Left kidney (tissue), 2 donors: ENCODE measurements around the gene RGS3. TPM values are rescaled to one million over a fixed set of nuclear protein-coding genes. Genes with fewer than 3 reads are reported as not detected.

Experiments used
- DNase-seq: peaks from one replicate; pipeline ENCODE4 v3.0.0-alpha.2; 2013
- polyA plus RNA-seq: library from polyadenylated mRNA; unstranded; fragments of 120-200 nt; gene quantifications from one replicate; pipeline ENCODE4 v1.2.1, GENCODE V29; 2013; ENCODE audit not compliant: insufficient read length

RGS3 gene
- polyA plus RNA-seq, 1 donor = 38.5 TPM

DNA sequence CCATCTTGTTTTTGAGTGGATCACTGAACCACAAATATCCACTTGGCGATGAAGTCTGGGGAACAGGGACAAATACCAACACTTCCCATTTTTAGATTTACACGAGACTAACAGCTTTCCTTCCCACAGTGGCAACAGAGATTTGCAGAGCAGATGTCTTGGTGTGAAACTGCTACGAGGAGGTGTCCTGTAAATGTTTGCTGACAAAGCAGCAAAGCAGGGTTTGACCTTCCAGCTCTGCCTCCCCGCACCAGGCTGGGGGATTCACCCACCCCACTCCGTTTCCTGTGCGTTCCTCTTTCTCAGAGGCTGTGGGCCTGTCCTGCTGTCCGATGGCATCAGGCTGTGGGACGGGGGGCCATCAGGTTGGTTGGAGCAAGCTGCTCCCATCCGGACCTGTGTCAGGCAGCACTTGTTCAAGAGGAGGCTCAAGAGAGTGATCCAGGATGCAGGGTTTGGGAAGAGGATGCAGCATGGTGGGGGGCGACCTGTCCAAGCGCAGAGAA lies 693 bp upstream of the RGS3 start:
- DNase-seq = no peak

DNA sequence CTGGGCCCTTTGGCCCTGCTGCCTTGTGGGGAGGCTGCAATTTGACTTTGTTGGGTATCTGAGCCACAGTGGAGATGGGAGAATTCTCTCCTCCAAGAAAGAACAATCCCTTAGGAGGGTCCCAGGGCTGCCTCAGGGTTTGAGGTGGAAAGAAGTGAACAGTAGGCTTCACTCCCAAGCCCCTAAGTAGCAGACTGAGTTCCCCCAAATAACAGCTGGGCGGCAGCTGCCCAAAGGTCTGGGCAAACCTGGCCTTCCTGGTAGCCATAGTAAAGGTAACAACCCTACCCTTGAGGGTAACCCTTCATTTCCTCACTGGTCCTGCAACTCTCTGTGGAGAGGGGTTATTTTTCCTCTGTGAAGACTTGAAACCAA lies 746 bp downstream of the RGS3 start:
- no peak for DNase-seq

DNA sequence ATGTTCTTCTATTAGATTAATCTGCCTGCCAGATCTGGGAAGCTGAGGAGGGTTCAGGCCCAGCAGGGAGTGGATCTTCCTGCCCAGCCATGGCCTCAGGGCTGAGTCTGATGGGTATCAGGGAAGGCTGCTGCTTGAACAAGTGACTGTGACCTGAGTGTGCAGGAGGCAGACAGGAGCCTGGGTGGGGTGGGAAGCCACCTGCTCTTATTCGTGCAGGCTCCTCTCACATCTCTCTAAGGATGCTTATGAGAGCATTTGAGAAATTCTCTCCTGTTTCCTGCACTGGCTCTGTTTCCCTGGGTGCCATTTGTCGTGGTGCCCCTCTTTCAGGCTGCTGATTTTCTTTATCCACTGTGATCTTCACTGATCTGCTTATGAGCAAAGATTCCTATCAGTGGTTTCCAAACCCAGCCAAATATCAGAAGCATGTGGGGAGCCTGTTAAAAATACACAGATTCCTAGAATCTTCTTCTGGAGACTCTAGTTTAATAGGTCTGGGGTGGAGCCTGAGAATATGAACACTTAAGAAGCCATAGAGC lies 2.1 kb downstream of the RGS3 start:
- DNase-seq = no peak

DNA sequence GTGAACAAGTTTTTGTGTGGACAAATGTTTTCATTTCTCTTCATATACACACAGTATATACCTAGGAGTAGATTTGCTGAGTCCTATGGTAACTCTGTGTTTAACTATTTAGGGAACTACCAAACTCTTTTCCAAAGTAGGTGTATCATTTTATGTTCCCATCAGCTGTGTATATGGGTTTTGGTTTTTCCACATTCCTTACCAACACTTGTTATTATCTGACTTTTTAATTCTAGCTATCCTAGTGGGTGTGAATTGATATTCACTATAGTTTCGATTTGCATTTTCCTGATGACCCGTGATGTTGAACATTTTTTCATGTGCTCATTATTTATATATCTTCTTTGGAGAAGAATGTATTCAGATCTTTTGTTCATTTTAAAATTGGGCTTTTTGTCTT lies 3.7 kb downstream of the RGS3 start:
- DNase-seq = no peak

DNA sequence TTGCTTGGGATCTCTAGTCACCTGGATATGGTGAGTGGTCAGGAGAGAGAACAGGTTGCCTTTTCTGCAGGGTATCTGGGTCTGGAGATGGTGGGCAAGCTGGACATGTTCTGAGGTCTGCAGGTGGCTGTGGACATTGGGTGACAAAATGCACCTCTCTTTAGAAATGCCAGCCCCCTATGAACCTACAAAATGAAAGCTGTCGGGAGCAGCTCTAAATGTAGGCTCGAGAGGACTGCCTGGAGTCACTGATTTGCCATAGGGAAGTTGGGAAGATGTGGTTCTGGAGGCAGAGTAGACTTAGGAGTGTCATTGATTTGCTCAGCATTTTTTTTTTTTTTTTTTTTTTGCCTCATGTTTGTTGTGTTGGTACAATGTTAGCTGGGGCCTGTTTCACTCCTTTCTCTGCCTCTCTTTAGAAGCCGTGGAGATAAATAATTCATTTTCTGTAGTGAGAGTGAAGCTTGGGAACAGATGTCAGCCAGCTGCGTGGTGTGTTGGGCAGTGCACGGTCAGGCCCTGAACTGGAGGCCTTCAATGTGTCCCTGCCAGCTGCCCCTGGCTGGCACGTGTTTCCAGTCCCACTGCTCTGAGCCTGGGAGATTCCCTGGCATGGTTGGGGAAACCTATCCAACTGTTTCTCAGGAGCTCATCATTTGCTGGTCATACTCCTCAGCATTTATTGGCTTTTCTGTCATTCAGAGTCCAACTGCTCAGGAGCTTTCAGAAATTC lies 5.4 kb downstream of the RGS3 start:
- DNase-seq = no peak

DNA sequence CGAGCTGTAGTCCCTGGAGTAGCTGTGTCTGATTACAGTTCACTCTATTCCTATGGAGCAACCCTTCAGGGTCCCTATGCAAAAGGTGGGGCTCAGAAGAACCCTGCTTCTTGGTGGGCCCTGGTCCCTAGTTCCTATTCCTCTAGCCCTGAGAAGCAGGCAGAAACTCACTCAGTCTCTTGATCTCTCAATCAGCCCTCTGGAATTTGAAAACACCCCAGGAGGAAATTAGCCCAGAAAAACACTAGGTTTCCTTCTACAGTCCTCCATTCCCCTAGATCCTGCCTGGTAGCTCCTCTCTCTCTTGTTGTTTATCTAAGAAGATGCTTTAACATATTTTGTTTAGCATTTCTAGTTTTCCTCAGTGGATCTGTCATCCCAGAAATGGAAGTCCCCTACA lies 7.6 kb downstream of the RGS3 start:
- no peak for DNase-seq

DNA sequence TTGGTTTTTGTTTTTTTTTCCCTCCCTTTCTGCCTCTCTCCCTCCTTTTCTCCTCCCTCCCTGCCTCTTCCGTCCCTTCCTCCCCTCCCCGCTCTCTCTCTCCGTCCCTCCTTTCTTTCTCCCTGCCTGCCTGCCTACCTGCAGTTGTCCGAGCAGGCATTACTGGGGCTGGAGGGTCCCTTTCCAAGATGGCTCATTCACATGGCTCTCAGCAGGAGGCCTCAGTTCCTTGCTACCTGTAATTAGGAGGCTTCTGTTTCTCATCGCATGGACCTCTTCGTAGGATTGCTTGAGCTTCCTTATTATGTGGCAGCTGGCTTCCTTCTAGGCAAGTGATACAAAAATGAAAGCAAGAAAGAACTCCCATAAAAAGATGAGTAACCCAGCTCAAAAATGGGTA lies 8.0 kb downstream of the RGS3 start:
- DNase-seq = no peak

DNA sequence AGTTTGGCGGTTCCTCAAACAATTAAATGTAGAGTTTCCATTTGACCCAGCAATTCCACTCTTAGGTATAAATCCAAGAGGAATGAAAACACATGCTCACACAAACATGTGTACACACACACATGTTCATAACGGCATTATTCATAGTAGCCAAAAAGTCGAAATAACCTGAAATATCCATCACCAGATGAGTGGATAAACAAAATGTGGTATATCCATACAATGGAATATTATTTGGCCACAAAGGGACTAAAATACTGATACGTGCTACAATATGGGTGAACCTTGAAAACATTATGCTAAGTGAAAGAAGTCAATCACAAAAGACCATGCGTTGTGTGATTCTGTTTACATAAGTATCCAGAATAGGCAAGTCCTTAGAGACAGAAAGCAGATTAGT lies 8.7 kb downstream of the RGS3 start:
- DNase-seq = no peak

DNA sequence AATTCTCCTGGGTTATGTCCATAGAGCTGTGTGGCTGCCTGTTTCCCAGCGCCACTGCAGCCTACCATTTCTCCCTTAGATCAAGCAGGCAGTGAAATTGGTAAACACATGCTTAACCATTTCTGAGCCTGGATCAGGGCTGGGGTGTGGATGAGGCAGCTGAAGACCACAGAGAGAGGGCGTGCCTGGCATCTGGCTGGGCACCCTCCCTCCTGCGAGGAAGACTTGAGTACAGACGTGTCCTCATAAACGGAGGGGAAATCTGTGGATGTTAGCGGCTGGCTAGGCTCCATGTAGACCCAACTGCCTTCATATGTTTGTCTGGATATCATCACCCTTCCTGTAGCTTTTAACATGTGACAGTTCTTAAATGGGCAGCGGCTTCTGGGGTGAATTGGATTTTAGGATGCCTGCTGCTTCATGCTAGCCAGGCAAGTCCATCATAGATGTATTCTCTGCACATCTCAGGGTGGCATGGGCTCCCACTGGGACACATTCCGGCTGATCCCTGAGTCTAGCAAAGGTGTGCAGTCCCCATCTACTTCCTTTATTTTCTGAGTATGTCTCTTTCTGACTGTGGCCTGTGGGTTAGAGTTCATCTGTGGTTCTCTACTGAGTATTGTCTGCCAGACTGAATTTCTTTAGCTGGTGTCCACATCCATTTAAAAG lies 11.0 kb downstream of the RGS3 start:
- no peak for DNase-seq

DNA sequence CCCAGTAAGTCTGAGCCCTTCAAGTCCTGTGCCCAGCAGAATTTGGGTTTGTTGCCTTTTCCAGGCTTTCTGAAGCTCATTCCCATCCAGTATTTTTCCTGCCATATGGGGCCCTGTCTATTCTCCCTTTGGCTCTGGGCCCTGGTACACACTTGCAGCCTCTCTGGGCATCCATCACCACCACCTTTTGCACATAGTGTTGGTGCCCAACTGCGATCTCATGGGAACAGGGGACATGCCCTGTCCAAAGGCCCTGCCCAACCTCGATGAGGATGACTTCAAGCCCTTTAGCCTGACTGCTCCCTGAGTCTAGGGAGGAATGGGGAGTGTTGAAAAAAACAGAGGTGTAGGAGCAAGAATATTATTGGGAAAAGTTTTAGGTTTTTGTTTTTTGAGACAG lies 11.5 kb downstream of the RGS3 start:
- no peak for DNase-seq

DNA sequence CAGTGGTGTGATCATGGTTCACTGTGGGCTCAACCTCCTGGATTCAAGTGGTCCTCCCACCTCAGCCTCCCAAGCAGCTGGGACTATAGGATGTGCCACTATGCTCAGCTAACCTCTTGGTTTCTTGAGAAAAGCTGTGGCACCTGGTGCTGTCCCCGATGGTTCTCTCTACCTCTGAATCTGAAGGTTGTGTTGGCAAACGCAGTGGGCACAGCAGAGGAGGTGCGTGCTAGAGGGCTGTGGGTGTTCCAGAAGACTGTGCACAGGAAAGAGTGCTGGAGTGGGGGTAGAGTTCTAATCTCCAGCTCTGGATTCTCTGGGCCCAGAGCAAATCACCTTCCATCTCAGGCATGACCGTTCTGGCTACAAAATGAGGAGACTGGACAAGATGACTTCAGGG lies 12.5 kb downstream of the RGS3 start:
- DNase-seq = no peak

DNA sequence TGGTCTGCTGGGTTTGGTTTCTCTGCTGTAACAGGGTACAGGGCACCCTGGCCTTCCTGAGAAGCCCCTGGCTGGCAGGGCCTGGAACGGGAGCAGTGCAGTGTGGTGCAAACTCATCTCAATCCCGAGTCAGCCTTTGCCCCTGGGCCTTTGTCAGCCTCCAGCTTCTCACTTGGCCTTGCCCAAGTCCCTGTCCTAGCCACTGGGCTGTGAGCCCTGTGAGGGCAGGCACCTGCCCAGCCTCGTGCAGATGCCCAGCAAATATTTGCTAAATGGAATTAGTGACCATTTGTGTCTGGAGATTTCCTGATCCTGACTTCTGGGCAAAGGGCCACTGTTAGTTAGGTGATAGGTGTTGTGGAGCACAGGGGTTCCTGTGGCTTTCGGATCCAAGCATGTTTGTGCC lies 13.0 kb downstream of the RGS3 start:
- no peak for DNase-seq

DNA sequence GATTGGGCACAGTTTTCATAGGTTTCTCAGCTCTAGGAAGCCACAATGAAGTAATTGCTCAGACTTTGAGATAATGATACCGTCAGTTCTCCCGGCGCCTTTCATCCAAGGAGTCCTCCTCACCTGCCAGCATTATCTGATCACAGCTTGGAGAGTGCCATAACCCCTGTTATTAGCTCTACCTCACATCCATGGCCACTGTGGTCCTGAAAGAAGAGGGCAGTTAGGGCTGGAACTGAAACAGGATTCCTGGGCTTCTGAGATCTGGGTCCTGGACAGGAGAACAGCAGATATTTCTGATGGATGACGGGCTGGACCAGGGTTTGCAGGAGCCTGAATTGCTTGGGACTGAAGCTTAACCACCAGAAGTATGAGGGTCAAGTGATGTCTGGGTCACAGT lies 13.5 kb downstream of the RGS3 start:
- DNase-seq = no peak

DNA sequence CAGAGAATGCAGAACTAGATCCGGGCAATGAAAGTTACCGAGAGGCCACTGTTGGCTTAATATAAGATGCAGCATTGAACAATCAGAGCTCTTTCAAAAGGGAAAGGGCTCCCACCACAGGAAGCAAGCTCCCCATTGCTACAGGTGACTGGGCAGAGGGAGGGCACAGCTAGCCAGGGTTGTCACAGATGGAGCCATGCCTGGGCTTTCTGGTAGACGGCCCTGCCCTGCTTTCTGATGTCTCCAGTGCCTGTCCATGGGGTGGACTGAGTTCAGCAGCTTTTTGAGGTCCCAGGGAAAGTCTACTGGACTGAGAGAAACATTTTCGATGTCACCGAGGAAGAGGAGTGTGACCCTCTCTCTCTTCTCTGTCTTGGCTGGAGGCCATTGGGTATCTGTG lies 14.1 kb downstream of the RGS3 start:
- DNase-seq = no peak

DNA sequence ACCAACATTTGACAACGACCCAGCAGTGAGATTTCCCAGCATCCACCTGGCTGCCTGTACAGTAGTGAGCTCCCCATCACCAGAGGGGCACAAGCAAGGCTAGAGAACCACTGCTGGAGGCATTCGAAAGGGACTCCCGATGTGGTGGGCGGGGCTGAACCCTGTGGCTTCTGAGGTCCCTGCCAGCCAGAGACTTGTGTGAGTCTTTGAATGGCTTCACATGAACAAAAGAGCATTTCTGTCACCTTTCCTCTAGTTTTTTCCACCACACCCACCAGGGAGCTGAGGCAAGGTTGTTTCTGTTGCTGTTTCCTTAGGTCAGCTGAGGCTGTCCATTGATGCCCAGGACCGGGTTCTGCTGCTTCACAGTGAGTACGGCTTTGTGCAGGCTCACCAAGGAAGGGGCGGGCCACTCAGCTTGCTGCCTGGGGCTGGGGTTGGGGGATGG lies 15.7 kb downstream of the RGS3 start:
- no peak for DNase-seq

DNA sequence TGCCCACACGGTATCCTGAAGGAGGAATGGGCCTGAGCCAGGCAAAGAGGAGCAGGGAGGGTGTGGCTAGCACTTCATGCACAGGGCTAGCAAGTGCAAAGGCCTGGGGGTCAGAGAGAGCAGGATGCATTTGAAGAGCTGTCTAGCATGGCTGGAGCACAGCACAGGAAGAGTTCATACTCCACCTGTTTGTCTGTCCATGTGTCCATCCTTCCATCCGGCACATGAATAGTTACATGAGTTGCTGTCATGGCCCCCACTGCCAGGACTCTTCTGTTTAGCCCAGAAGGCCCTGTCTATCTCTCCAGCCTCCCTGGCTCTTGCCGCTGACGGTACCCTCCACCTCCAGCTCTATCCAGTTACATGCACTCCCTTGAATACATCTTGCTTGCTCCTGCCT lies 17.1 kb downstream of the RGS3 start:
- no peak for DNase-seq

DNA sequence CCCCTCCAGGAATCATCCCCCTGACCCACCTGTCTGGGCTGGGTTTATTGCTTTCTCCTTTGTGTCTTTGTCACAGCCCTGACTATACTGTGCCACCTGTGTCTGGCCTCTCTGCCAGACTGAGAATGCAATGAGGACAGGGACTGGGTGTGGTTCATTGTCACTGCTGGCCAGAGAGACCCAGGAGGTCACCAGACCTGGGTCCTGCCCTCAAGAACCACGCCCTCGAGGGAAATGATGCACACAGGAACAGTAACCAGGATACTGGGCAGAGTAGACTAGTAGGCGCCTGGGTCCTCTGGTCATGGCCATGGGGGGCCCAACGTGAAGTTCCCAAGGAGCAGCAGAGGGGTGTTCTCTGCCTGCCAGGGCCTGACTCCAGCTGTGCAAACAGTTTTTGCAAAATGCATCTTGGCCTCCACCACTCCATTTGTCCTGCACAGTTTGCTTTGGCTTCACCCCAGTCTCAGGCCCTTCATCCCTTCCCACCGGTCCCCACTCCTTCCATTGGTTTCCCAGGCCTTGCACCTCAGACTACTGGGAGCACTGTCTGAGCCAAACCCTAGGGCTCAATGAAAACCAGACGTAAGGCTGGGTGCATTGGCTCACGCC lies 17.8 kb downstream of the RGS3 start:
- DNase-seq = no peak

DNA sequence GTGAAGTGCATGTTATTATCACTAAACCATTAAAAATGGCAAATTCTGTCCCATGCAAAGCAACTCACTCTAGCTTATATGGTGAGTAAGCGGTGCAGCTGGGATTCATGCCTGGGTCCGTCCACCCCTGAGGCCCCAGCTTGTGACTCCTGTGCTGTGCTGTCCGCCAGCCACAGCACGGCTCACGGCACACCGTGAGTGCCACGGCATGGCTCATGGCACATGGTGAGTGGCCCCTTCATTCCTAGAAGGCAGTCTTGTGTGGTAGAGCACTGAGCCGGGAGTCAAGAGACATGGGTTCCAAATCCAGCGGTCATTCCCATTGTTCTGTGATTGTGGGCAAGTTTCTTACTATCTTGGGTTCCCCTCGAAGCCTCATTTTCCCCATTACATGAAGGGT lies 18.8 kb downstream of the RGS3 start:
- no peak for DNase-seq

DNA sequence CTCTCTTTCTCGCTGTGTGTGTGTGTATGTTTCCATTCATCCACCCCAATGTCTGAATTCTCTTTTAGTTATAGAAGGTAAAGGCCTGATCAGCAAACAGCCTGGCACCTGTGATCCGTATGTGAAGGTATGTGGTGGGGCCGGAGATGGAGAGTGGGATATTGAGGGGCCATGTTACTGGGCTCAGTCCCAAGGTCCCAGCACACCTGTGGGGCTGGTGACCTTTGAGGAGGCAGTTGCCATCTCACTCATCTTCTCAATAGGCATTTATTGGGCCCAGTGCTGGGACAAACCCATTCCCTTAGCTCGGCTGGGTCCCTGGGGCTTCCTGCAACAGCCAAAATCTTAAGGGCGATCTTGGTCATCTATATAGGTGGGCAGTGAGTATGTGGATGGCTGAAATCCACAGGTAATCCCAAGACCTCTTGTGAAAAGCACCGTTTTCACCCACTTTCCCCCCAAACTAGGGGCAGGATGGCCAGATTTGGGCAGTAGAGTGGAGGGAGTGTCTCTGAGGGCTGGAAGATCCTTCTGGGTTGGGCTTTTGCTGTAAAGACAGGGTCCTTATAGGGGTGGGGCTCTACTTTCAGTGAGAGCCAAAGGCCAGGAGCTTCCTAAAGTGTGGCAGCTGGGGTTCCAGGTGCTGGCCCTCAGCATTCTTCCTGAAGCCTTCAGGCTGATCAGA lies 19.6 kb downstream of the RGS3 start:
- no peak for DNase-seq

DNA sequence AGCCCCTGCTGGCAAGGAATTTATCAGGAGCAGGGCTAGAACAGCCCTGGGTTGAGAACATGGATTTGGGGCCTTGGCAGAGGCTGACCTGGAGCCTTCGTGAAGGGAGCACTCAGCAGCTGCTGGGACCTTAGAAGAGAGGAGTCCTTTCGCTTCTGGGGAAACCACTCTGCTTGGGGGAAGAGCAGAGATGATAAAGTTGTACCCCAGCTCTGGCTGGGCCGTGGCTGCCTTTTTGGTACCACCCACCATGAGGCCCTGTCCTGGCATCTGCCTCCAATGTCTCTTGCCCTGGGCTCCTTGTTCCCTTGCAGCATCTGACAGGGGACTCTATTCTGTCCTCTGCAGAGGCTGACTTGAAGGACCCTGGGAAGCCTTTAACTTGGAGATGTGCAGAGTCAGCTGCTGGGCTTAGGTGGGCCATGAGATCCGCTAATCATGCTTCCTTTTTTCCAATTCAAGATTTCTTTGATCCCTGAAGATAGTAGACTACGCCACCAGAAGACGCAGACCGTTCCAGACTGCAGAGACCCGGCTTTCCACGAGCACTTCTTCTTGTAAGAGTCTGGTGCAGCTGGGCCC lies 20.2 kb downstream of the RGS3 start:
- no peak for DNase-seq

DNA sequence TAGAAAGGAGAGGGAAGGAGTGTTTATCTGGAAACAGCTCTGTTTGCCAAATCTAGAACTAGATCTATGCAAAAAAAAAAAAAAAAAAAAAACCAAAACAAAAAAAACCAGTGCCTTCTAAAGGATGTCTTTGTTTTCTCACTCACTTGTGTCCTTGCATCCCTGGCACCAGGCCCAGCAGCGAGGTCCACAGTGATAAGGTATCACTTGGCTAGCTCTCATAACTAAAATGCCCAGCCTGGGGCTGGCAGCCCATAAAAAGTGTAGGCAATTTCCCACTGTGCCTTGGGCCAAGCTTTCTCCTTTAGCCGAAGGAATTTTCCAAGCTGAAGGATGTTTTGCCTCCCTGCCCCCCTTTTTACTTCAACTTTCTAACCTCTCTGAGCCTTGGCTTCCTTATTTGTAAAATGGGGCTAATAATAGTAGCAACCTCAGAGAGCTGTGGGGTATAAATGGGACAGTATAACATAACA lies 20.8 kb downstream of the RGS3 start:
- no peak for DNase-seq

DNA sequence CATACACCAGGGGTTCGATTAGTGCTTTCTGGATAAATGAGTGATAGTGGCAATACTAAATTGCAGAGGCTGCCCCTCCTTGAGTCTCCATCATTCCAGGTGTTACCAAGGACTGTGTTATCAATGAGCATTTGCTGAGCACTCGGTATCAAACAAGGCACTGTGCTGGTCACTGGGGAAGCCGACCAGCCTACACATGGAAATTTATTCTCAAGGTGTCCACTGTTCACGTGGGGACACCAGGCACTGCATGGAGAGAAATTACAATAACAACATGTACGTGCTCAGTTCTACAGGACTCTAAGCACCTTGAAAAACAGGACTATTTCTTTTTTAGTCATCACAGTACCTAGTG lies 22.2 kb downstream of the RGS3 start:
- no peak for DNase-seq
